ENCODE measurements around the gene MINK1. TPM values are rescaled to one million over a fixed set of nuclear protein-coding genes. Genes with fewer than 3 reads are reported as not detected.
"Not testable (repeated sequence)": the region's sequence is repeated elsewhere in the genome, so short reads cannot be mapped to it uniquely, and the experiment has no call there.

MINK1 gene
- total RNA-seq, 1 experiment from 2014 or later: 48.3 TPM

DNA sequence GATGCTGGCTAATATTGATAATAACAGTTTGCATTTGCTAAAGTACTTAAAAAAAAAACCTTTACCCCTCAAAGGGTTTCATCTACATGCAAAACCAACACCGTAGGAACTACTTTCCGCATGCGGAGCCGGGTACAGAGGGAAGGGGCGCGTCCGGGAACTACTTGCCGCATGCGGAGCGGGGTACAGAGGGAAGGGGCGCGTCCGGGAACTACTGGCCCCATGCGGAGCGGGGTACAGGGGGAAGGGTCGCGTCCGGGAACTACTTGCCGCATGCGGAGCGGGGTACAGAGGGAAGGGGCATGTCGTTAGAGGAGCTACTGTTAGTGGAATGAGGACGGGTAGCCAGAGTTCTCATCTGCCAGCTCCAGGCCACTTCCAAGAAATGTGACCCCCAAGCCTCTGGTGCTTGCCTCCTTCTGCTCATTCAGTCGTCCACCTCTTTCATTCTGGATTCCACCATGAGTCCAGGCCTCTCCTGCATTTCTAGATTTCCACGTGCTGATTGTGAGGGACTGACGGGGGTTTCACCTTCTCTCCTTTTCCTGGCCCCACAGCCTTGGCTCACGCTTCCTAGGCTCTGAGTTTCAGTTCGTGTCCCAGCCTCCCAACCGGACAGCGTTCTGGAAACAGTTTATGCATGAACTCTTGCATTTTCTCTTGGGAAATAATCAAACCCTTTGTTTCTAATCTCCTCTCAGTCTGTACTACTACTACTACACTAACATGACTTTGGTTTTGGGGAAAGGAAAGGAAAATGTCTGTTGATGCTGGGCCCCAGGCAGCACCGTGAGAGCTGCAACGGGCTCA is 26.9 kb downstream of the MINK1 start:
- in situ Hi-C loops (cut with HindIII; ENCODE audit: low sequenced_read_pairs): no loop called here
- DNase-seq (ENCODE audit: low spot score): no peak

DNA sequence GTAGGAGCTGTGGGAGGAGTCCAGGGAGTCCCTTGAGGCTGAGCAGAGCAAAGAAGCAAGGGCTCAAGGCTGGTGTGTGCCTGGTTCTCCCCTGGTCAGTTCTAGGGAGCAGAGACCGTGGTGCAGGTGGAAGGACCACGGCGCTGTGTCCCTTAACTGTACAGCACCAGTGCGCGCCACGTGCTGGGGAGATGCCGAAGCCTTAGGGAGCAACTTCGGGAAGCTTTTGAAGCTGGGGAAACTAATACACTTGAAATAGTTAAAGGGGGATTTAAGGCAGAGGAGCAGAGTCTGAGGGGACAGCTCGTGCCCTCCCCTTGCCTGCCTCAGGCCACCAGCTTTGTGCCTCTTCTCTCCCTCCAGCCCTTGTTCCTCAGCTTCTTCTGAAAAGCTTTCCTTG is 27.5 kb downstream of the MINK1 start:
- in situ Hi-C loops (cut with HindIII; ENCODE audit: low sequenced_read_pairs): no loop called here

DNA sequence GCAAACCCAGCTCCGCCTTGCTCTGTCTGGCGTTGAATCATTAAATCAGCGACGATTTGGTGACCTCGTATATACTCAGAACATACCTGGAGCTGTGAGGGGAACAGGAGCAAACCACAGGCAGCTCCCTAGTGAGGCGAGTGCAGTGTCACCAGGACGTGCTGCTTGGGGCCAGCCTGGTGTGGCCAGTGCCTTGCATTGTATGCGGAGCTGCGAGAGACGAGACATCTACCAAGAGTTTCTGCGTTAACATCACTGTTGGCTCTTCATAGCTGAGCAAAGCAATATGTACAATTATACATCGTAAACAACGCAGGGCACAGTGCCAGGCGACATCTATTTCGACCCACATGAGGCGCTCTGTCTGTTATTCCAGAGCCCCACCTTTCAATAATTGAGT is 27.9 kb downstream of the MINK1 start:
- DNase-seq (ENCODE audit: low spot score): no peak
- in situ Hi-C loops (cut with HindIII; ENCODE audit: low sequenced_read_pairs): no loop called here

More for the DNA sequence above, 27.5 kb downstream of the MINK1 start:
- no peak for DNase-seq (ENCODE audit: low spot score)

DNA sequence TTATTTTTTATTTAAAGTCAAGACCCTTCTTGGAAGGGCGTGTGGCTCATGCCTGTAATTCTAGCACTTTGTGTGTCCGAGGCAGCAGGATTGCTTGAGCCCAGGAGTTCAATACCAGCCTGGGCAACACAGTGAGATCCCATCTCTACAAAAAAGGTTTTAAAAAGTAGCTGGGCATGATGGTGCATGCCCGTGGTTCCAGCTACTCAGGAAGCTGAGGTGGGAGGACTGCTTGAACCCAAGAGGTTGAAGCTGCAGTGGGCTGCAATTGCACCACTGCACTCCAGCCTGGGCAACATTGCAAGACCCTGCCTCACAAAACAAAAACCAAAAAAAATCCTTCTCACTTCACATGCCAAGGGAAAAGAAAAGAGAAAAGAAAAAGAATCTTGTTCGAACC is 29.6 kb downstream of the MINK1 start:
- in situ Hi-C loops (cut with HindIII; ENCODE audit: low sequenced_read_pairs): no loop called here

DNA sequence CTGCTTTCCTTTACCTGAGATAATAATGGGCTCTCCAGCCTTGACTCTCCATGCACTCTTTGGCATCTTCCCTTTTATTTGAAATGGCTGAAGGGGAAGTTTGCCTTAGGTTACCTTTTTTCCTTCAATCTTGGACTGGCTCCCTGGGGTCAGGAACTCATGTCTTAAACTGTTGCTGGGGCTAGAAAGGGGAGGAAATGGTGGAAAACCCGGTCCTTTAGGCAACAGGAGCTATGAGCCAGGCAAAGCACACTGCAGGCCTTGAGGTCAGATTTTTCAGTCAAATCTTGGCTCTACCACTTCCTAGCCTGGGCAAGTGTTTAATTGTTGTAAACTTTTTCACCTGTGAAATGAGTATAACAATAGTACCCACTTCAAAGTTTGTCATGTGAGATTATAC is 30.2 kb downstream of the MINK1 start:
- in situ Hi-C loops (cut with HindIII; ENCODE audit: low sequenced_read_pairs): no loop called here

More for the DNA sequence above, 29.6 kb downstream of the MINK1 start:
- no peak for DNase-seq (ENCODE audit: low spot score)

DNA sequence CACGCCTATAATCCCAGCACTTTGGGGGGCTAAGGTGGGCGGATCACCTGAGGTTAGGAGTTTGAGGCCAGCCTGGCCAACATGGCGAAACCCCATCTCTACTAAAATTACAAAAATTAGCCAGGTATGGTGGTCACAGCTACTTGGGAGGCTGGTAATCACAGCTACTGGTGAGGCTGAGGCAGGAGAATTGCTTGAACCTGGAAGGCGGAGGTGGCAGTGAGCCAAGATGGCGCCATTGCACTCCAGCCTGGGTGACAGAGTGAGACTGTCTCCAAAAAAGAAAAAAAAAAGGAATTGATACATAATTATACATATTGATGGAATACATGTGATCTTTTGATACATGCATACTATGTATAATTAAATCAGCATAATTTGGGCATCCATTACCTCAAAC is 34.4 kb downstream of the MINK1 start:
- in situ Hi-C loops (cut with HindIII; ENCODE audit: low sequenced_read_pairs); DNase-seq (ENCODE audit: low spot score): not testable (repeated sequence)

More for the DNA sequence above, 30.2 kb downstream of the MINK1 start:
- no peak for DNase-seq (ENCODE audit: low spot score)

DNA sequence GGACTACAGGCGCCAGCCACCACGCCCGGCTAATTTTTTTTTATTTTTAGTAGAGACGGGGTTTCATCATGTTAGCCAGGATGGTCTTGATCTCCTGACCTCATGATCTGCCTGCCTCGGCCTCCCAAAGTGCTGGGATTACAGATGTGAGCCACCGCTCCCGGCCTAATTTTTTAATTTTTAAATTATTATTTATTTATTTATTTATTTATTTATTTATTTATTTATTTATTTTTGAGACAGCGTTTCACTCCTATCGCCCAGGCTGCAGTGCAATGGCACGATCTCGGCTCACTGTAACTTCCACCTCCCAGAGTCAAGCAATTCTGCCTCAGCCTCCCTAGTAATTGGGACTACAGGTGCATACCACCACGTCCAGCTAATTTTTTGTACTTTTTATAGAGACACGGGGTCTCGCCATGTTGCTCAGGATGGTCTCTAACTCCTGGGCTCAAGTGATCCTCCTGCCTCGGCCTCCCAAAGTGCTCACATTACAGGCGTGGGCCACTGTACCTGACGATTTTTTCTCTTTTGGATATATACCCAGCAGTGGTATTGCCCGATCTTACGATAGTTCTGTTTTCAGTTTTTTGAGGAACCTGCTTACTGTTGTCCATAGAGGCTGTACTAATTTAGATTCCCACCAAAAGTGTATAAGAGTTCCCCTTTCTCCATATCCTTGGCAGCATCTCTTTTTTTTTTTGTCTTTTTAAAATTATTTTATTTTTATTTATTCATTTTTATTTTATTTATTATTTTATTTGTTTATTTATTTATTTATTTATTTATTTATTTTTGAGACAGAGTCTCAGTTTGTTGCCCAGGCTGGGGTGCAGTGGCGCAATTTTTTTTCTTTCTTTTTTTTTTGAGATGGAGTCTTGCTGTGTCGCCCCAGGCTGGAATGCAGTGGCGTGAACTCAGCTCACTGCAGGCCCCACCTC is 36.2 kb downstream of the MINK1 start:
- DNase-seq (ENCODE audit: low spot score); in situ Hi-C loops (cut with HindIII; ENCODE audit: low sequenced_read_pairs): not testable (repeated sequence)

DNA sequence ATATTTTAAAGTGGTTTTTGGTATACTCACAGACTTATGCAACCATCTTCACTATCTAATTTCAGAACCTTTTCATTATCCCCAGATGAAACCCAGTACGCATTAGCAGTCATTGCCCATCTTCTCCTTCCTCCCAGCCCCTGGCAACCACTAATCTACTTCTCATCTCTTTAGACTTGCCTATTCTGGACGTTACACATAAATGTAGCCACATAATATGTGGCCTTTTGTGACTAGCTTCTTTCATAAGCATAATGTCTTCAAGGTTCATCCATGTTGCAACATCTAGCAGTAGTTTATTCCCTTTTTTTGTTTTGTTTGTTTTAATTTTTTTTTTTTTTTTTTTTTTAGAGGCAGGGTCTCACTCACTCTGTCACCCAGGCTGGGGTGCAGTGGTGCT is 37.7 kb downstream of the MINK1 start:
- in situ Hi-C loops (cut with HindIII; ENCODE audit: low sequenced_read_pairs): no loop called here
- DNase-seq (ENCODE audit: low spot score): no peak

DNA sequence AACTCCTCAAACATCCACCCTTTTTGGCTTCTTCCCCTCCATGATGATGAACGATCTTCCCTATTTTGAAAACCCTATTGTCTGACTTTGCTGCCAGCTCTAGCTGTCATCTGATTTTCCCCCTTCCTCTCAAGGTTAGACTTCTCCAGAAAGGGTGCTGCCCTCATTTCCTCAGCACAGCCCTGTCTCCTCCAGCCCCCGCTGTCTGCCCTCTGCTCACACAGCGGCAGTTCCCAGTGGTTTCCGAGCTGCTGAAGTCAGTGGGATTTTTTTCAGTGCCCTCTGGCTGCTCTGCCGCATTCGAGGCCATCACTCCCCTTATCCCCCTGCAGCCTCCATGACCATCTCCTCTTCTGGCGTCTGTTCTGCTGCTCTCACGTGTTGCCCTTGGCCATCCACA is 39.6 kb downstream of the MINK1 start:
- in situ Hi-C loops (cut with HindIII; ENCODE audit: low sequenced_read_pairs): no loop called here

DNA sequence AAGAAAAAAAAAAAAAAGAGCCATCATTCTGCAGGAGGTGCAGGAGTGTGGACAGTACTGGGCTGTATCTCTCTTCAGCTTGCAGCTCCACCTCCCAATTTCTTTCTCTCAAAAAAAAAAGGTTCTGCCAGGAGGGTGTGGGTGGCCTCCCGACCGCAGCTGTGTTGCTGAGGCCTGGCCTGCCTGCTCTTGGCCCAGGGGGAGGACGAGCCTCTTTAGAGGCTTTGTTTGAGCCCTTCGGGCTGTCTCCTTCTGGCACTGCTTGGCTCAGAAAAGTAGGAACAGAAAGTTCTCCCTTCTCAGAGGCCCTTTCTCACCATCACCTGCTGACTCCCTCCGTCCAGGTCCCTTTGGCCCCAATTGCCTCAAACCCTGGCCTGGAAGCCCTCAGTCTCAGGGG is 43.9 kb downstream of the MINK1 start:
- no peak for DNase-seq (ENCODE audit: low spot score)
- in situ Hi-C loops (cut with HindIII; ENCODE audit: low sequenced_read_pairs): no loop called here

More for the DNA sequence above, 39.6 kb downstream of the MINK1 start:
- no peak for DNase-seq (ENCODE audit: low spot score)

DNA sequence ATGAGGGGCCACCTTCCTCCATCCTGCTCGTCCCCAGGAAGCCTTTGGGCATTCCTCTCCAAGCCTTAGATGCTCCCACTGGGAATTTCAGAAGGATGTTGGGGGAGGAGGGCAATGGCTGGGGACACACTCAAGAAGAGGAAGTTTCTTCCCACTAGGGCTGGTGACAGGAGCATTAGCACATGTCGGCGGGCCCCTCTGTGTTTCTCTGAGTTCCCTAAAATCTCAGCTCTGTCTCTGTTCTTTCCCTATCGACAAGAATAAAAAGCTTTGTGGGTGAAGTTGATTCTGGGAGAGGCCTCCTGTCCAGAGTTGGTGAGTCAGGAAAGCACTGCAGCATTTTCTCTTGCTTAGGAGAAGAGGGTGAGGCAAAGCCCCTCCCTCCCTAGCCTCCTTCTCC is 46.5 kb downstream of the MINK1 start:
- in situ Hi-C loops (cut with HindIII; ENCODE audit: low sequenced_read_pairs): no loop called here
- no peak for DNase-seq (ENCODE audit: low spot score)

DNA sequence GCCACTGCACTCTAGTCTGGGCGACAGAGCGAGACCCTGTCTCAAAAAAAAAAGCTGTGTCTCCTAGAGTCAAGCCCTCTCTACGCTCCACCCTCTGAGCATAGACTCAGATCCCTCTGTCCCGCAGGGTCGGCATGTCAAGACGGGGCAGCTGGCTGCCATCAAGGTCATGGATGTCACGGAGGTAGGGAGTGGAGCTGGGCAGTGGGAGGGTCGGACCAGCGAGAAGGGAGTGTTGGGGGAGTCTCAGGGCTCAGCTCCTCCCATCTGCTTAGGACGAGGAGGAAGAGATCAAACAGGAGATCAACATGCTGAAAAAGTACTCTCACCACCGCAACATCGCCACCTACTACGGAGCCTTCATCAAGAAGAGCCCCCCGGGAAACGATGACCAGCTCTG is 47.7 kb downstream of the MINK1 start:
- no peak for DNase-seq (ENCODE audit: low spot score)
- in situ Hi-C loops (cut with HindIII; ENCODE audit: low sequenced_read_pairs): no loop called here

DNA sequence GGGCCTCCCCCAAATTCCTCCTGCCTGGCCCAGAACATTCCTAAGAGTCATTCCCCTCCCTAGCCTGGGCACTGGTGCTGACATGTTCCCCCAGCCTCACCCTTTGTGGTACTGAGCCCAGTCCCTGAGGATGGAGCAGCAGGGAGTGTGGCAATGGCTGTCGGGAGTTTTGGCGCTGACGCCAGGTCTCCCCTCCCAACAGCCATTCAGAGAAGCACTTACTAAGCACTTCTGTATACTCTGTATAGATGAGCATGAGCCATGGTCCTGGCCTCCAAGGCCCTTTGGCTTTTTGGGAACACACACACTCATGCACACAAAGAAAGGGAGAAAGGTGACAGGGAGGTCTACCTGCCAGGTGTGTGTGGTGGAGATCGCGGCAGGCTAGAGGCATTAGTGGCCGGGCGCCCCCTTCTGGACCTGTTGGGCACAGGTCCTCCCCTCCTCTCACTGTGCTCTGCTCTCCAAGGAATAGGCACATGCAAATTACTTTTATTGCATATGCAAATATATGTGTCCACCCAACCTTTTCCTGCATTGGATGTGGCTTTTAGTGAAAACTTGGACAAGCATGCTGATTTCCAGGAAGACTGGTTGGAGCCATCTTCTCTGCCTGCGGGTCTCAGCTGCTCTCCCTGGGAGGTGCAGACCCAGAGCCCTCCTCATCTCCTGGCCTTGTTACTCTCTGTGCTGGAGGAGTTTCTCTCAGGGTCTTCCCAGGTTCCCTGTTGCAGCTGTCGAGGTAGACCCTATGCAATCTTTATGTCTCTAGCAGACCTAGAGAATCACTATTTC is 48.8 kb downstream of the MINK1 start:
- DNase-seq (ENCODE audit: low spot score): peak; percentile 69
- in situ Hi-C loops (cut with HindIII; ENCODE audit: low sequenced_read_pairs): no loop called here

DNA sequence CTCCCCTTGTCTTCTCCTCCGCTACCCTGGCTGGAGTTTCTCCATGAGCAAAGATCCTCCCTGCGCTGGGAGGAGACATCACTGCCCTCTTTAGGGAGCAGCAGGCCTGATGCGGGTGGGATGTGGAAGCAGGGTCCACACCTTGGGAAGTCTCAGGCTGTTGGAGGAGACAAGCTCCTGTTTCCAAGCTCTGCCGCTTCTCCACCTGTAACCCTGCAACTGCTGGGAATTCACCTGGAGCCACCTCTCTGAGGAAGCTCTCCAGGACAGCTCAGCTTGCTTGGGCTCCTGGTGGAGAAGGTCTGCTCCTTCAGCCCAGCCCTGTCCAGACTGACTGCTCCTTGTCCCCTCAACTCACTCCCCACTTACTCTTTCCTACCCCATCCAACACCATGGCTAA is 51.3 kb downstream of the MINK1 start:
- in situ Hi-C loops (cut with HindIII; ENCODE audit: low sequenced_read_pairs): no loop called here
- DNase-seq (ENCODE audit: low spot score): no peak

DNA sequence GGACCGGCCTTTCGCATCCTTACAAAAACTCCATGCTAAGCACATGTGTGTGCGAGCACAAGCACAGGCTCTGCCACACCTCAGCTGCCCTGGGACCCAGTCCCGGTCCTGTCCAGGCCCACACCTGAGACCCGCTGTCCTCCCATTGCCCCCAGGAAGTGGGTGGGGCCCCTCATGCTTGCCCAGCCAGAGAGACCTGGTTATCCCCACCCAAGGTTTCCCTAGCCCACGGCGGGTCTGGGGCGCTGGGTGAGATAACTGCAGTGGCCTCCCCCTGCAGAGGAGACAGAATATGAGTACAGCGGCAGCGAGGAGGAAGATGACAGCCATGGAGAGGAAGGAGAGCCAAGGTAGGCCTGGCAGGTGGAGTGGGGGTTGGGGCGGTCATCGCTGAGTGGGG is 53.7 kb downstream of the MINK1 start:
- in situ Hi-C loops (cut with HindIII; ENCODE audit: low sequenced_read_pairs): no loop called here
- DNase-seq (ENCODE audit: low spot score): no peak

DNA sequence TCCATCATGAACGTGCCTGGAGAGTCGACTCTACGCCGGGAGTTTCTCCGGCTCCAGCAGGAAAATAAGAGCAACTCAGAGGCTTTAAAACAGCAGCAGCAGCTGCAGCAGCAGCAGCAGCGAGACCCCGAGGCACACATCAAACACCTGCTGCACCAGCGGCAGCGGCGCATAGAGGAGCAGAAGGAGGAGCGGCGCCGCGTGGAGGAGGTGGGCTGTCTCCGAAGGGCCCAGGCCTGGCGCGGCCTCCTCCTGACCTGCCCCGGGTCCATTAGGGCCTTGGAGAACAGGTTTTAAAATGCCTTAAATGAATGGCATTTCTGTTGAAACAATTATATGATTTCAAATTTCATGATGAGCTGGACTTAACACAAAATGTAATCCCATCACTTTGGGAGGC is 54.4 kb downstream of the MINK1 start:
- in situ Hi-C loops (cut with HindIII; ENCODE audit: low sequenced_read_pairs): no loop called here
- DNase-seq (ENCODE audit: low spot score): no peak

DNA sequence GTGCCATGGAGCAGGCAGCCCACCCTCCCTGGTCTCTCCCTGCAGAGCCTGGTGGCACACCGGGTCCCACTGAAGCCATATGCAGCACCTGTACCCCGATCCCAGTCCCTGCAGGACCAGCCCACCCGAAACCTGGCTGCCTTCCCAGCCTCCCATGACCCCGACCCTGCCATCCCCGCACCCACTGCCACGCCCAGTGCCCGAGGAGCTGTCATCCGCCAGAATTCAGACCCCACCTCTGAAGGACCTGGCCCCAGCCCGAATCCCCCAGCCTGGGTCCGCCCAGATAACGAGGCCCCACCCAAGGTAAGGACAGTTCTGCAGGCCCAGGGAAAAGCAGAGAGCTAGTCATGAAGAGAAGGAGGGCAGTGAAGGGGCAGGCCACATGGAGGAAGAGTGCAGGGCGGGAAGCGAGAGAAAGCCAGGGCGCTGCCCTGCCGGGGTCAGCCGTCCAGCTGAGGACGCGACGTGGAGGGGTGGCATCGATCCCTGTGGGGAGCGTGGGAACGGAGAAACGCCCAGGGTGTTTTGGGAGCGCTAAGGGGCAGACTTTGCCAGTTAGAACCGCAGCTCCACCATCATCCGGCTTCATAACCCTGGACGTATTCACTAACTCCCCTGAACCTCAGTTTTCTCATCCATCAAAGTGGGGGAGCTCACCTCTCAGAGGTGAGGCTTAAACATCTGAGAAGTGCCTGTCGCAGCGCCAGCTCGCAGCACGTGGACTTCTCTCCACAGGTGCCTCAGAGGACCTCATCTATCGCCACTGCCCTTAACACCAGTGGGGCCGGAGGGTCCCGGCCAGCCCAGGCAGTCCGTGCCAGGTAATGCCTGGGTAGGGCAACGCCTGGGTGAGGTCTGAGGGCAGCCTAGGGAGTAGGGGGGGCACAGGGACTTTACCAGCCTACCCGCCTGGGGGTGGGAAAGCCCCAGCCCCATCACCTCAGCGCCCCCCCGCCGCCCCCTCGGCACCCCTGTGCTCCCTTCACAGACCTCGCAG is 58.6 kb downstream of the MINK1 start:
- in situ Hi-C loops (cut with HindIII; ENCODE audit: low sequenced_read_pairs): no loop called here
- no peak for DNase-seq (ENCODE audit: low spot score)

DNA sequence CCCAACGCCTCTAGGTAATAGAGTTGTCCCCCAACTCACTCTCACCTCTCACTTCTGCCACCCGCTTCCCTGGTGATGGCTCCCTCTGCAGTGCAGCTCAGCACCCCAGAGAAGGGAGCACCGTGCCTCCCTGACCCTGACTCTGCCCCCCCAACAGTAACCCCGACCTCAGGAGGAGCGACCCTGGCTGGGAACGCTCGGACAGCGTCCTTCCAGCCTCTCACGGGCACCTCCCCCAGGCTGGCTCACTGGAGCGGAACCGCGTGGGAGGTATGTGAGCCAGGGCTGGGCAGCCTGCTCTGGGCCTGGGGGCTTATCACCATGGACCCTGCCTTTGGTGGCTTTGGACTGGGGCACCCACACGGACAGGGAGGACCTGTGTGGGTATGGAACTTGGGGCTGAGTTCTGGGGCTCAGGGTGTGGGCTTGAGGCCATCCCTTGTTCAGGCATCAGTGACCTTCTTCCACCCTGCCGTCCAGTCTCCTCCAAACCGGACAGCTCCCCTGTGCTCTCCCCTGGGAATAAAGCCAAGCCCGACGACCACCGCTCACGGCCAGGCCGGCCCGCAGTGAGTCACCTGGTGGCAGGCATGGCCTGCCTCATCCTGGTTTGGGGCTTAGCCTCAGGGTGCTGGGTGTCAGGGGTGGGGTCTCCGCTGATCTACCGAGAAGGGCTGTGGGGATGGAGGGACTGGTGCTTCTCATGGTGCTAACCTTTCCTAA is 59.5 kb downstream of the MINK1 start:
- in situ Hi-C loops (cut with HindIII; ENCODE audit: low sequenced_read_pairs): no loop called here
- DNase-seq (ENCODE audit: low spot score): no peak

All from G401 (cell line).